MM.1S (cell line): Measurements from ENCODE around the gene SFMBT1.

Source experiments
- DNase-seq: peaks from one replicate; pipeline ENCODE4 v3.0.0-alpha.2; 2015
- H2AFZ ChIP-seq: fragments of 300-600 bp; sonication (generic); 2 replicates; pipeline ENCODE4 v1.6.0; 2016; ENCODE audit warnings: antibody characterized with exemption, low read length
- H3F3A ChIP-seq: fragments of 300-600 bp; sonication (generic); 2 replicates; pipeline ENCODE4 v1.6.1; 2016; ENCODE audit warnings: mild to moderate bottlenecking, antibody characterized with exemption, low read length, moderate library complexity, mixed read lengths; ENCODE audit not compliant: insufficient read depth
- H3K27ac ChIP-seq: fragments of 300-600 bp; sonication (generic); 2 replicates; pipeline ENCODE4 v1.5.1; 2016; ENCODE audit warnings: mild to moderate bottlenecking, low read length
- H3K27me3 ChIP-seq: fragments of 300-600 bp; sonication (generic); replicated peaks from 2 replicates; pipeline ENCODE4 v1.6.0; 2016; ENCODE audit warnings: low read length; ENCODE audit not compliant: insufficient read depth
- H3K36me3 ChIP-seq: fragments of 300-600 bp; sonication (generic); replicated peaks from 2 replicates; pipeline ENCODE4 v1.6.1; 2016; ENCODE audit warnings: mild to moderate bottlenecking, low read length, mixed read lengths; ENCODE audit not compliant: insufficient read depth
- H3K4me1 ChIP-seq: fragments of 300-600 bp; sonication (generic); 2 replicates; pipeline ENCODE4 v1.6.1; 2016; ENCODE audit warnings: low read length, mixed read lengths
- H3K4me2 ChIP-seq: fragments of 300-600 bp; sonication (generic); 2 replicates; pipeline ENCODE4 v1.6.0; 2016; ENCODE audit warnings: low read depth, low read length
- H3K4me3 ChIP-seq: fragments of 300-600 bp; sonication (generic); 2 replicates; pipeline ENCODE4 v1.5.1; 2016; ENCODE audit warnings: low read length, mixed read lengths
- H3K79me2 ChIP-seq: fragments of 300-600 bp; sonication (generic); 2 replicates; pipeline ENCODE4 v1.6.1; 2016; ENCODE audit warnings: mixed run types, low read length, mixed read lengths
- H3K9ac ChIP-seq: fragments of 300-600 bp; sonication (generic); 2 replicates; pipeline ENCODE4 v1.6.1; 2016; ENCODE audit warnings: low read length, mixed read lengths
- H3K9me2 ChIP-seq: fragments of 300-600 bp; sonication (generic); replicated peaks from 2 replicates; pipeline ENCODE4 v1.6.1; 2016; ENCODE audit warnings: mild to moderate bottlenecking, low read length, mixed read lengths; ENCODE audit not compliant: insufficient read depth
- H3K9me3 ChIP-seq: fragments of 300-600 bp; sonication (generic); replicated peaks from 2 replicates; pipeline ENCODE4 v1.6.1; 2016; ENCODE audit warnings: mild to moderate bottlenecking, low read length, mixed read lengths; ENCODE audit not compliant: insufficient read depth
- H4K20me1 ChIP-seq: fragments of 300-600 bp; sonication (generic); 2 replicates; pipeline ENCODE4 v1.6.1; 2016; ENCODE audit warnings: mild to moderate bottlenecking, low read length, moderate library complexity, mixed read lengths; ENCODE audit not compliant: insufficient read depth
- CTCF ChIP-seq: fragments of 300-600 bp; sonication (generic); IDR thresholded peaks from 2 replicates; pipeline ENCODE4 v1.5.1; 2016; ENCODE audit warnings: antibody characterized with exemption, low read length, mixed read lengths
- EZH2 ChIP-seq: fragments of 300-600 bp; sonication (generic); optimal IDR thresholded peaks from 2 replicates; pipeline ENCODE3; 2017; ENCODE audit warnings: low read depth, mild to moderate bottlenecking, antibody characterized with exemption, low read length, mixed read lengths
- EZH2phosphoT487 ChIP-seq: fragments of 300-600 bp; sonication (generic); IDR thresholded peaks from 2 replicates; pipeline ENCODE4 v1.6.1; 2018; ENCODE audit warnings: antibody characterized with exemption, low read length

SFMBT1 gene

GRCh38 chr3:52893723-52894122 is 152.2 kb downstream of the SFMBT1 start:
- no peak overlapping the region for H2AFZ ChIP-seq
- H3K27me3 ChIP-seq, result no peaks in the 10 kb centered on the region
- H3K4me1 ChIP-seq, result 0 out of 2 replicates have a peak, but pooled peaks cover 5% of the 10 kb centered on the region
- H3K4me3 ChIP-seq, result no peak overlapping the region
- no peak for DNase-seq
- H3K9me3 ChIP-seq, result no peaks in the 10 kb centered on the region
- H3K27ac ChIP-seq, result no peak overlapping the region; the same call in 1 of the 2 replicates
- H3K4me2 ChIP-seq, result peak overlapping the region; percentile 53; the same call in 1 of the 2 replicates
- TF ChIP-seq EZH2, result no peak
- TF ChIP-seq CTCF, result no peak
- no peak for TF ChIP-seq EZH2phosphoT487
- H4K20me1 ChIP-seq, result no peaks in the 10 kb centered on the region
- H3K36me3 ChIP-seq, result no peaks in the 10 kb centered on the region
- H3K79me2 ChIP-seq, result peaks cover 18% of the 10 kb centered on the region; the same call in 1 of the 2 replicates
- H3F3A ChIP-seq, result 0 out of 2 replicates have a peak, but pooled peaks cover 5% of the 10 kb centered on the region
- H3K9me2 ChIP-seq, result no peaks in the 10 kb centered on the region
- H3K9ac ChIP-seq, result no peak overlapping the region

- Histone ChIP-seq H3K4me3 (peak overlapping the region; percentile 48), H2AFZ (peak overlapping the region; percentile 52), H3K36me3 (no peaks in the 10 kb centered on the region), H3K9me3 (no peaks in the 10 kb centered on the region), H3K79me2 (peaks cover 18% of the 10 kb centered on the region; the same call in 1 of the 2 replicates), H3K4me1 (0 out of 2 replicates have a peak, but pooled peaks cover 5% of the 10 kb centered on the region), H3K27ac (peak overlapping the region; percentile 14; the same call in 1 of the 2 replicates), H3K9me2 (no peaks in the 10 kb centered on the region), H3K9ac (peak overlapping the region; percentile 20; the same call in 1 of the 2 replicates), H3K4me2 (peak overlapping the region; percentile 53), H4K20me1 (no peaks in the 10 kb centered on the region), H3K27me3 (no peaks in the 10 kb centered on the region), H3F3A (0 out of 2 replicates have a peak, but pooled peaks cover 2% of the 10 kb centered on the region)
- DNase-seq, result peak; percentile 57
- TF ChIP-seq CTCF (peak; percentile 60), EZH2 (no peak)
These were observed 153.1 kb downstream of the SFMBT1 start for GRCh38 chr3:52892625-52893311.

GRCh38 chr3:52892290-52892624 is 153.6 kb downstream of the SFMBT1 start:
- H3K9me2 ChIP-seq, result no peaks in the 10 kb centered on the region
- peak overlapping the region; percentile 53 for H3K4me2 ChIP-seq
- no peak for DNase-seq
- H3K9ac ChIP-seq, result no peak overlapping the region
- no peaks in the 10 kb centered on the region for H3K9me3 ChIP-seq
- H3K27ac ChIP-seq, result no peak overlapping the region; the same call in 1 of the 2 replicates
- H3K4me1 ChIP-seq, result 0 out of 2 replicates have a peak, but pooled peaks cover 5% of the 10 kb centered on the region
- no peak for TF ChIP-seq EZH2phosphoT487
- no peak for TF ChIP-seq CTCF
- TF ChIP-seq EZH2, result no peak
- no peaks in the 10 kb centered on the region for H3K36me3 ChIP-seq
- H3K4me3 ChIP-seq, result peak overlapping the region; percentile 48
- no peak overlapping the region for H2AFZ ChIP-seq
- H3K27me3 ChIP-seq, result no peaks in the 10 kb centered on the region
- H3K79me2 ChIP-seq, result peaks cover 21% of the 10 kb centered on the region
- no peaks in the 10 kb centered on the region for H4K20me1 ChIP-seq
- H3F3A ChIP-seq, result no peaks in the 10 kb centered on the region
